ENCODE measurements around the gene TENT5C. TPM values are rescaled to one million over a fixed set of nuclear protein-coding genes. Genes with fewer than 3 reads are reported as not detected.

Gene TENT5C
- total RNA-seq, 4 donors from 2014 or later: 2.3 to 22.1 (median 5.1) TPM

DNA sequence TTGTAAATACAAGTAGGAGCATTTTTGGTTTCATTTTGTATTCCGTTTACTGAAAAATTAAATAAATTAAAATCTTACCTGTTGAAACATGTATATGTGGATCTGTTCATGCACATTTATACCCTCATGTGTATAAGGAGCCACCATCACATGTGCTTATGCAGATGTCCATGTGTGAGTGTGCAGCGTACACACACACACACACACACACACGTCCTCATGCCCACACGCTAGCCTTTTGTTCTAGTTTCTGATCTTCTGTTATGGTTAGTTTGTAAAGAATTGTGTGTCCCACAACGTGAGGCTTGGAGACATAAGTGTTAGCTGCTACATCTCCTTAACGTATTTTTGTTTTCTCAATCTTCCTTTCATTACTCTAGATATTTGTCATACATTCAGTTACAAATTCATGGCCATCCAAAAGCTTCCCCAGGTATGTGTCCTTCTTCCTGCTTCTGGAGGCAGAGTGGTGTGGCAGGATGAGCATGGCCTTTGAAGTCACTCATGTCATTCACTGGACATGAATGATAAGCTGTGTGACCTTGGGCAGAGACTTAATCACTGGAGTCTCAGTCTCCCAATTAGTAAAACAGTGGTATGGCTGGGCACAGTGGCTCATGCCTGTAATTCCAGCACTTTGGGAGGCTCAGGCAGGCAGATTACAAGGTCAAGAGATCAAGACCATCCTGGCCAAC lies 54.6 kb downstream of the TENT5C start:
- Histone ChIP-seq H3K4me3 (no peak overlapping the region), H3K27ac (no peak overlapping the region), H3K36me3 (no peaks in the 10 kb centered on the region), H3K9me3 (no peaks in the 10 kb centered on the region), H3K4me1 (no peaks in the 10 kb centered on the region), H3K27me3 (no peaks in the 10 kb centered on the region)
- intact Hi-C loops (cut with DNase I; ENCODE audit: low total_unique reads): no loop called here
- DNase-seq: no peak
- TF ChIP-seq, protein P1, sequence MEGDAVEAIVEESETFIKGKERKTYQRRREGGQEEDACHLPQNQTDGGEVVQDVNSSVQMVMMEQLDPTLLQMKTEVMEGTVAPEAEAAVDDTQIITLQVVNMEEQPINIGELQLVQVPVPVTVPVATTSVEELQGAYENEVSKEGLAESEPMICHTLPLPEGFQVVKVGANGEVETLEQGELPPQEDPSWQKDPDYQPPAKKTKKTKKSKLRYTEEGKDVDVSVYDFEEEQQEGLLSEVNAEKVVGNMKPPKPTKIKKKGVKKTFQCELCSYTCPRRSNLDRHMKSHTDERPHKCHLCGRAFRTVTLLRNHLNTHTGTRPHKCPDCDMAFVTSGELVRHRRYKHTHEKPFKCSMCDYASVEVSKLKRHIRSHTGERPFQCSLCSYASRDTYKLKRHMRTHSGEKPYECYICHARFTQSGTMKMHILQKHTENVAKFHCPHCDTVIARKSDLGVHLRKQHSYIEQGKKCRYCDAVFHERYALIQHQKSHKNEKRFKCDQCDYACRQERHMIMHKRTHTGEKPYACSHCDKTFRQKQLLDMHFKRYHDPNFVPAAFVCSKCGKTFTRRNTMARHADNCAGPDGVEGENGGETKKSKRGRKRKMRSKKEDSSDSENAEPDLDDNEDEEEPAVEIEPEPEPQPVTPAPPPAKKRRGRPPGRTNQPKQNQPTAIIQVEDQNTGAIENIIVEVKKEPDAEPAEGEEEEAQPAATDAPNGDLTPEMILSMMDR (IDR thresholded peaks at IDR 0.05): no peak
- no peak for TF ChIP-seq POLR2A (IDR thresholded peaks at IDR 0.05)

DNA sequence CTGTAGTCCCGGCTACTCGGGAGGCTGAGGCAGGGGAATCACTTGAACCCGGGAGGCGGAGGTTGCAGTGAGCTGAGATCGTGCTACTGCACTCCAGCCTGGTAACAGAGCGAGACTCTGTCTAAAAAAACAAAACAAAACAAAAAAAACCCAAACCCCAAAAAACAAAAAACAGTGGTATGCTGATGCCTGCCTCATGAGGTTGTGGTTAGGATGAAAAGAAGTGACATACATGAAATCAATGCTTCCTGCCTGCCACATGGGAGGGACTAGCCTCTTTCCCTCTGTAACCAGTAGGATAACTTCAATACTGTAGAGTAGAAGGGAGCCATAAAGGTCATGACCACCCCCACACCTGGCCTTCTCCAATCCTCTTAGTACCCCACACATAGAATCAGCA lies 55.2 kb downstream of the TENT5C start:
- intact Hi-C loops (cut with DNase I; ENCODE audit: low total_unique reads): no loop called here
- H3K4me3 ChIP-seq: no peak overlapping the region
- TF ChIP-seq POLR2A (IDR thresholded peaks at IDR 0.05): no peak
- TF ChIP-seq, protein P1 (IDR thresholded peaks at IDR 0.05): no peak
- H3K27ac ChIP-seq: no peak overlapping the region
- no peaks in the 10 kb centered on the region for H3K36me3 ChIP-seq
- H3K4me1 ChIP-seq: no peaks in the 10 kb centered on the region
- no peaks in the 10 kb centered on the region for H3K9me3 ChIP-seq
- no peaks in the 10 kb centered on the region for H3K27me3 ChIP-seq
- no peak for DNase-seq

DNA sequence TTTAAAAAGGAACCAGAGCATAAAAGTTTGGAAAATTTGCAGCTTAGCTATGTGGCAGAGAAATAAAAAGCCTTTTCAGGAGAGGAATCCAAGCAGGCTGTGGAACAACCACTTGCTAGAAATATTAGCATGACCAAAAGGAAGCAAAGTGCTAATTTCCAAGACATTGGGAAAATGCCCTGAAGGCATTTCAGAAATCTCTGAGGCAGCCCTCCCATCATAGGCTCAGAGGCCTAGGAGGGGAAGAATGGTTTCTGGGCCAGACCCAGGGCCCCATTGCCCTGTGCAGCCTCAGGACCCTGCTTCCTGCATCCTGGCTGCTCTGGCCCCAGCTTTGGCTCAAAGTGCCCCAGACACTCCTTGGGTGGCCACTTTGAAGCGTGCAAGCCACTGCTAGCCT lies 56.8 kb downstream of the TENT5C start:
- DNase-seq: no peak
- Histone ChIP-seq H3K9me3 (no peaks in the 10 kb centered on the region), H3K27me3 (no peaks in the 10 kb centered on the region), H3K4me1 (no peaks in the 10 kb centered on the region), H3K27ac (no peak overlapping the region), H3K4me3 (no peak overlapping the region), H3K36me3 (no peaks in the 10 kb centered on the region)
- intact Hi-C loops (cut with DNase I; ENCODE audit: low total_unique reads): no loop called here
- no peak for TF ChIP-seq POLR2A (IDR thresholded peaks at IDR 0.05)
- TF ChIP-seq, protein P1 (IDR thresholded peaks at IDR 0.05): no peak

DNA sequence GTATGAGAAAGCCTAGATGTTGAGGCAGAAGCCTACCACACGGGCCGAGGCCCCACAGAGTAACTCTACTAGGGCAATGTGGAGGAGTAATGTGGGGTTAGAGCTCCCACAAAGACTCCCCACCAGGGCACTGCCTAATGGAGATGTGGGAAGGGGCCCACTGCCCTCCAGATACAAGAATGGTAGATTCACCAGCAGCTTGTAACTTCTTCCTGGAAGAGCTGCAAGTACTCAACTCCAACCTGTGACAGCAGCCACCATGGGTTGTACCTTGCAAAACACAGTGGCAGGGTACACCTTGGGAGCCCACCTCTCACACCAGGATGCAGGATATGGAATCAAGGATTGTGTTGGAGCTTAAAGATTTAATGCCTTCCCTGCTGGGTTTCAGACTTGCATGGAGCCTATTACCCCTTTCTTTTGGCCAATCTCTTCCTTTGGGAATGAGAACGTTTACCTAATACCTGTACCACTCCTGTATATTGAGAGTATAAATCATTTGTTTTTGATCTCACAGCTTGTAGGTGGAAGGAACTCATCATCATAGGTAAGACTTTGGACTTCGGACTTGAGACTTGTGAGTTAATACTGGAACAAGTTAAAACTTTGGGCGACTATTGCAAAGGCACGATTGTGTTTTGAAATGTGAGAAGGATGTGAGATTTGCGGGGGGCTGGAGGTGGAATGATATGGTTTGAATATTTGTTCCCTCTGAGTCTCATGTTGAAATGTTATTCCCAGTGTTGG lies 57.5 kb downstream of the TENT5C start:
- no peak for DNase-seq
- Histone ChIP-seq H3K4me1 (no peaks in the 10 kb centered on the region), H3K36me3 (no peaks in the 10 kb centered on the region), H3K27ac (no peak overlapping the region), H3K27me3 (no peaks in the 10 kb centered on the region), H3K4me3 (no peak overlapping the region), H3K9me3 (no peaks in the 10 kb centered on the region)
- intact Hi-C loops (cut with DNase I; ENCODE audit: low total_unique reads): no loop called here
- TF ChIP-seq POLR2A (IDR thresholded peaks at IDR 0.05): no peak
- TF ChIP-seq, protein P1 (IDR thresholded peaks at IDR 0.05): no peak

DNA sequence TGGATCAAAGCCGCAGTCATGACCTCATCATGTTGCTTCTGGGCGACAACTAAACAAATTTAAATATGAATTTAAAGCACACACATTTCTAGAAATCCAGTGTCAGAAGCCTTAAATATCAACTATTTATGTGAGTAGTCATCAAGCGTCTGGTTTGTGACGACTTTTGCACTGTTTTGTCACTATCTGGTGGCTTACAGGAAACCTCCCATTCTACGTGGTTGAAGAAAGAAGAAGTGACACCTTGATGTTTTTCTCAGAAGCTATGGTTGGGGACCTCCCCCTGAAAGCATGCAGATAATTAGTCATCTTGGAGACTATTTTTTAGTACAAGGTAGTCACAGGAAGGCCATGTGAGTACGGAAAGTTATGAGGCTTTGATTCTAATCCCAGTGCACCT lies 58.5 kb downstream of the TENT5C start:
- Histone ChIP-seq H3K9me3 (no peaks in the 10 kb centered on the region), H3K4me1 (no peaks in the 10 kb centered on the region), H3K4me3 (no peak overlapping the region), H3K36me3 (no peaks in the 10 kb centered on the region), H3K27ac (no peak overlapping the region), H3K27me3 (no peaks in the 10 kb centered on the region)
- intact Hi-C loops (cut with DNase I; ENCODE audit: low total_unique reads): no loop called here
- no peak for TF ChIP-seq POLR2A (IDR thresholded peaks at IDR 0.05)
- TF ChIP-seq, protein P1 (IDR thresholded peaks at IDR 0.05): no peak
- DNase-seq: no peak
